Measurements from ENCODE around the gene PHF1.

DNA sequence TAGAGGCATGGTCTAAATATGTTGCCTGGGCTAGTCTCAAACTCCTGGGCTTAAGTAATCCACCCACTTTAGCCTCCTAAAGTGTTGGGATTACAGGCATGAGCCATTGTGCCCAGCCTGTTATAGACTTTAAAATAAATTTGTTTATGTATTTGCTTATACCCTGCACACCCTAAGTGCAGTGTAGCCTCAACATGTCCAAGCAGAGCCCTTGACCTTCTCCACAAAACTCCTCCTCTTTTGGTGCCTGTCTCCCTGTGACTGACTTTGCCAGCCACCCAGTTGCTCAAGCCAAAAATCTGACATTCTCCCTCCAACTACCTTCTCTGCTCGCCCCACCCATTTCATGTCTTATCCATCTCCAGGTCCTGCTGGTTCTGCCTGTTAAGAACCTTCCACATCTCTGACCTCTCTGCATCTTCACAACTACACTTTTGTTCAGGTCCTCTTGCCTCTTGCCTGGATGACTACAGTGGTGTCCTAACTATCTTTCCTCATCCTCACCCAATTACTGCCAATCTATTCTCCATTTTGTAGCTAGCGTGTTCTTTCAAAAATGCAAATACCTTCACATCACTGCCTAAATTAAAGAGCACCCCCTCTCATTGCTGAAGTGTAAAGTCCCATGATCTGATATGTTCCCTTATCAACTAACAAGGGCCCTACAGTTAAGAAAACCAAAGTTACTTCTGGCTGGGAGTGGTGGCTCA lies 30.4 kb upstream of the PHF1 start:
- TF ChIP-seq, protein P1, sequence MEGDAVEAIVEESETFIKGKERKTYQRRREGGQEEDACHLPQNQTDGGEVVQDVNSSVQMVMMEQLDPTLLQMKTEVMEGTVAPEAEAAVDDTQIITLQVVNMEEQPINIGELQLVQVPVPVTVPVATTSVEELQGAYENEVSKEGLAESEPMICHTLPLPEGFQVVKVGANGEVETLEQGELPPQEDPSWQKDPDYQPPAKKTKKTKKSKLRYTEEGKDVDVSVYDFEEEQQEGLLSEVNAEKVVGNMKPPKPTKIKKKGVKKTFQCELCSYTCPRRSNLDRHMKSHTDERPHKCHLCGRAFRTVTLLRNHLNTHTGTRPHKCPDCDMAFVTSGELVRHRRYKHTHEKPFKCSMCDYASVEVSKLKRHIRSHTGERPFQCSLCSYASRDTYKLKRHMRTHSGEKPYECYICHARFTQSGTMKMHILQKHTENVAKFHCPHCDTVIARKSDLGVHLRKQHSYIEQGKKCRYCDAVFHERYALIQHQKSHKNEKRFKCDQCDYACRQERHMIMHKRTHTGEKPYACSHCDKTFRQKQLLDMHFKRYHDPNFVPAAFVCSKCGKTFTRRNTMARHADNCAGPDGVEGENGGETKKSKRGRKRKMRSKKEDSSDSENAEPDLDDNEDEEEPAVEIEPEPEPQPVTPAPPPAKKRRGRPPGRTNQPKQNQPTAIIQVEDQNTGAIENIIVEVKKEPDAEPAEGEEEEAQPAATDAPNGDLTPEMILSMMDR (IDR thresholded peaks at IDR 0.05): no peak
- TF ChIP-seq POLR2A (IDR thresholded peaks at IDR 0.05; ENCODE audit: low read depth) (no peak), POLR2AphosphoS5 (IDR thresholded peaks at IDR 0.05) (no peak), EP300 (IDR thresholded peaks at IDR 0.05) (no peak)

Data from esophagus muscularis mucosa (tissue), 4 donors.